OCI-LY1 (cell line): ENCODE results near the gene LYPD6.

ENCODE experiments used
- H2AFZ ChIP-seq: fragments of 200-600 bp; sonication (generic), shearing (Covaris generic); 2 replicates; pipeline ENCODE4 v1.6.0; 2014; ENCODE audit warnings: antibody characterized with exemption, mild to moderate bottlenecking, low read length
- H3F3A ChIP-seq: fragments of 200-600 bp; sonication (generic), shearing (Covaris generic); 2 replicates; pipeline ENCODE4 v1.6.0; 2014; ENCODE audit warnings: mild to moderate bottlenecking, antibody characterized with exemption, low read length, moderate library complexity; ENCODE audit not compliant: insufficient read depth
- H3K27ac ChIP-seq: fragments of 200-600 bp; sonication (generic); 2 replicates; pipeline ENCODE4 v1.5.1; 2014; ENCODE audit warnings: low read length, mixed run types, mild to moderate bottlenecking, low read depth; ENCODE audit not compliant: poor library complexity, severe bottlenecking
- H3K27me3 ChIP-seq: fragments of 200-600 bp; sonication (generic); 2 replicates; pipeline ENCODE4 v1.6.0; 2014; ENCODE audit warnings: antibody characterized with exemption, mild to moderate bottlenecking, low read length, moderate library complexity; ENCODE audit not compliant: insufficient read depth
- H3K36me3 ChIP-seq: fragments of 200-600 bp; sonication (generic); 2 replicates; pipeline ENCODE4 v1.6.1; 2014; ENCODE audit warnings: mild to moderate bottlenecking, antibody characterized with exemption, low read length, moderate library complexity, mixed read lengths; ENCODE audit not compliant: insufficient read depth
- H3K4me1 ChIP-seq: fragments of 200-600 bp; sonication (generic); 2 replicates; pipeline ENCODE4 v1.5.1; 2014; ENCODE audit warnings: mild to moderate bottlenecking, low read length, moderate library complexity; ENCODE audit not compliant: insufficient read depth, severe bottlenecking
- H3K4me2 ChIP-seq: fragments of 200-600 bp; sonication (generic), shearing (Covaris generic); 2 replicates; pipeline ENCODE4 v1.6.1; 2014; ENCODE audit warnings: low read length
- H3K4me3 ChIP-seq: fragments of 200-600 bp; sonication (generic); 2 replicates; pipeline ENCODE4 v1.5.1; 2014; ENCODE audit warnings: low read length, low read depth, mild to moderate bottlenecking, mixed read lengths; ENCODE audit not compliant: poor library complexity, severe bottlenecking
- H3K79me2 ChIP-seq: fragments of 200-600 bp; shearing (Covaris generic); 2 replicates; pipeline ENCODE4 v1.6.1; 2016; ENCODE audit warnings: mixed run types, low read length, mixed read lengths; ENCODE audit not compliant: insufficient read depth
- H3K9ac ChIP-seq: fragments of 200-600 bp; sonication (generic), shearing (Covaris generic); 2 replicates; pipeline ENCODE4 v1.6.1; 2014; ENCODE audit warnings: mild to moderate bottlenecking, low read length, mixed read lengths
- H3K9me2 ChIP-seq: fragments of 200-600 bp; sonication (generic), shearing (Covaris generic); 2 replicates; pipeline ENCODE4 v1.6.1; 2014; ENCODE audit warnings: low read depth, mild to moderate bottlenecking, low read length, mixed read lengths
- H3K9me3 ChIP-seq: fragments of 200-600 bp; shearing (Covaris generic); 2 replicates; pipeline ENCODE4 v1.6.1; 2014; ENCODE audit warnings: low read length, mixed read lengths
- H4K20me1 ChIP-seq: fragments of 200-600 bp; sonication (generic), shearing (Covaris generic); 2 replicates; pipeline ENCODE4 v1.6.0; 2016; ENCODE audit warnings: mild to moderate bottlenecking, low read length; ENCODE audit not compliant: insufficient read depth
- CTCF ChIP-seq: fragments of 200-600 bp; sonication (generic), shearing (Covaris generic); IDR thresholded peaks from 2 replicates; pipeline ENCODE4 v1.5.1; 2017; ENCODE audit warnings: mild to moderate bottlenecking, antibody characterized with exemption, low read length, moderate library complexity, mixed read lengths
- EZH2 ChIP-seq: fragments of 200-600 bp; sonication (generic), shearing (Covaris generic); IDR thresholded peaks from 2 replicates; pipeline ENCODE4 v1.8.0; 2017; ENCODE audit warnings: borderline replicate concordance, mixed run types, mild to moderate bottlenecking, antibody characterized with exemption, low read length, moderate library complexity, mixed read lengths

LYPD6 gene

DNA sequence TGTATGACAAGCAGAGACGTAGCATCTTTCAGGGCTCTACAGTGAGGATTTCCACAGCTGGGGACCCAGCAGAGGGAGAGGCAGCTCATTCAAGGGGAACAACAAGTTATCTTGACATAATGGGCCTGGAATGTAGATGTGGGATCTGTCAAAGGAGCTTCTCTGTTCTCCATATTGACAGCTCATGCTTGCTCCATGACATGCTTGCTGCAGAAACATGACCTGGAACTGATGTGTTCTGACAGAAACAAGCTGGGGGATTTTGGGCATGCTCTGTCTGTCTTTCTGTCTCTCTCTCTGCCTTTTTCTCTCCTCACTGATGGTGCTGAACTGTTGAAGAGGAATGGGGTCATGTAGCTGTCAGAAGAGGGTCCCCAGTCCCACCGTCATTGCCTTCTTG, 177.6 kb downstream of the LYPD6 start:
- Histone ChIP-seq H2AFZ (no peak overlapping the region), H3K9me2 (no peaks in the 10 kb centered on the region), H3K36me3 (no peaks in the 10 kb centered on the region), H3K27me3 (no peaks in the 10 kb centered on the region), H3K4me1 (no peaks in the 10 kb centered on the region), H4K20me1 (no peaks in the 10 kb centered on the region), H3K79me2 (no peaks in the 10 kb centered on the region), H3K4me3 (no peak overlapping the region), H3F3A (no peaks in the 10 kb centered on the region), H3K4me2 (no peak overlapping the region), H3K27ac (no peak overlapping the region), H3K9ac (no peak overlapping the region), H3K9me3 (no peaks in the 10 kb centered on the region)
- TF ChIP-seq EZH2 = no peak
- no peak for TF ChIP-seq CTCF

DNA sequence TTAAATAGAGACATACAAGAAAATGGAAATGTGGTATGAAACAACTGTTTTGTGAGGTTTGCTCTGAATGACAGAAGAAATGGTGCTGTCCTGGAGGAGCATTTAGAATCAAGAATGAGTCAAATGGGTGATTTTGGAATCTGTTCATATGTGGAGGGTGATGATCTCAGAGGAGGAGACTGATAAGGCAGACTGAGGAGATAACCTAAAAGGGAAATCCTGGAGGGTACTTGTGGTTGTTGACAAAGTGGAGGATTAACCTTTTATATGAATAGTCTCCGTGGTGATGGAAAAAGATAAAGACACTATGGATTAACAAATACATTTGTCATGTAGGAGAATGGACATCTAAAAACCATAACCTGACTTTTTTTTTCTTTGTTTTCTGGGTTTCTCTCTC, 183.1 kb downstream of the LYPD6 start:
- H3K4me2 ChIP-seq = no peak overlapping the region
- H3K4me1 ChIP-seq = no peaks in the 10 kb centered on the region
- H3F3A ChIP-seq = no peaks in the 10 kb centered on the region
- no peak overlapping the region for H2AFZ ChIP-seq
- TF ChIP-seq CTCF = no peak
- no peak for TF ChIP-seq EZH2
- no peak overlapping the region for H3K4me3 ChIP-seq
- no peaks in the 10 kb centered on the region for H3K36me3 ChIP-seq
- H3K9me2 ChIP-seq = no peaks in the 10 kb centered on the region
- H3K27ac ChIP-seq = no peak overlapping the region
- H3K79me2 ChIP-seq = no peaks in the 10 kb centered on the region
- no peaks in the 10 kb centered on the region for H3K27me3 ChIP-seq
- no peaks in the 10 kb centered on the region for H4K20me1 ChIP-seq
- no peaks in the 10 kb centered on the region for H3K9me3 ChIP-seq
- no peak overlapping the region for H3K9ac ChIP-seq
